Measurements from ENCODE around the gene LTBP3.
"Not testable (repeated sequence)": the region's sequence is repeated elsewhere in the genome, so short reads cannot be mapped to it uniquely, and the experiment has no call there.

- TF ChIP-seq CTCF (conservative IDR thresholded peaks at IDR 0.05); ZFX (IDR thresholded peaks at IDR 0.05): not testable (repeated sequence)
Observed at GRCh38 chr11:65523631-65523968, 34.6 kb downstream of the LTBP3 start.

Data from C4-2B (cell line).